Fibroblast of peridontal ligament (primary cell): ENCODE data around the gene SLC5A9.
A peak's percentile ranks its signal among the peaks of the same experiment; 100 is the strongest.
"Not testable (repeated sequence)": the region's sequence is repeated elsewhere in the genome, so short reads cannot be mapped to it uniquely, and the experiment has no call there.

Experiments
- DNase-seq: peaks from one replicate; pipeline ENCODE4 v3.0.0-alpha.2; 2010; ENCODE audit errors: extremely low read depth

Gene SLC5A9

GRCh38 chr1:48222501-48223242, at the start of gene SLC5A9:
SLC5A9 (plus strand) TSS chr1:48222716; CDS start chr1:48222737, 21 bp downstream.
- no peak for DNase-seq

- DNase-seq, result no peak
Measured at GRCh38 chr1:48175116-48175515, 47.4 kb upstream of the SLC5A9 start.

GRCh38 chr1:48177257-48177656, 45.3 kb upstream of the SLC5A9 start:
- no peak for DNase-seq

- no peak for DNase-seq
Measured at GRCh38 chr1:48181669-48182367, 40.7 kb upstream of the SLC5A9 start.

- no peak for DNase-seq
Measured at GRCh38 chr1:48182439-48182838, 40.1 kb upstream of the SLC5A9 start.

GRCh38 chr1:48186306-48186839, 36.1 kb upstream of the SLC5A9 start:
- no peak for DNase-seq

- DNase-seq, result no peak
Measured at GRCh38 chr1:48187969-48188563, 34.5 kb upstream of the SLC5A9 start.

GRCh38 chr1:48190881-48191280, 31.6 kb upstream of the SLC5A9 start:
- no peak for DNase-seq

GRCh38 chr1:48194801-48195200, 27.7 kb upstream of the SLC5A9 start:
- DNase-seq, result no peak

GRCh38 chr1:48196237-48196636, 26.3 kb upstream of the SLC5A9 start:
- no peak for DNase-seq

- no peak for DNase-seq
Measured at GRCh38 chr1:48198970-48199369, 23.5 kb upstream of the SLC5A9 start.

GRCh38 chr1:48200166-48200900, 22.2 kb upstream of the SLC5A9 start:
- no peak for DNase-seq

- DNase-seq, result peak; percentile 80
Measured at GRCh38 chr1:48202030-48202752, 20.3 kb upstream of the SLC5A9 start.

GRCh38 chr1:48203287-48203900, 19.1 kb upstream of the SLC5A9 start:
- DNase-seq, result peak; percentile 24

GRCh38 chr1:48205522-48205921, 17.0 kb upstream of the SLC5A9 start:
- no peak for DNase-seq

GRCh38 chr1:48206371-48206770, 16.1 kb upstream of the SLC5A9 start:
- no peak for DNase-seq

GRCh38 chr1:48207131-48207530, 15.4 kb upstream of the SLC5A9 start:
- DNase-seq, result no peak

GRCh38 chr1:48207536-48208075, 14.9 kb upstream of the SLC5A9 start:
- no peak for DNase-seq

- DNase-seq, result no peak
Measured at GRCh38 chr1:48208251-48208650, 14.3 kb upstream of the SLC5A9 start.

GRCh38 chr1:48208652-48209051, 13.9 kb upstream of the SLC5A9 start:
- no peak for DNase-seq

- not testable (repeated sequence) for DNase-seq
Measured at GRCh38 chr1:48213462-48213861, 9.1 kb upstream of the SLC5A9 start.
